Mesenchymal stem cell (in vitro differentiated cells and primary cell): ENCODE measurements around the gene PHF19.

Experiments used
- DNase-seq: peaks from one replicate; pipeline ENCODE4 v3.0.0-alpha.2; 2013
- H2AFZ ChIP-seq: one replicate; pipeline ENCODE4 v1.6.1; 2013; ENCODE audit warnings: low read depth, mild to moderate bottlenecking, control low read depth, inconsistent platforms, low read length, moderate library complexity
- H2AK5ac ChIP-seq: 2 replicates; pipeline ENCODE4 v1.6.1; 2013; ENCODE audit warnings: low read length, moderate library complexity, mild to moderate bottlenecking, inconsistent platforms; ENCODE audit not compliant: severe bottlenecking
- H2BK120ac ChIP-seq: one replicate; pipeline ENCODE4 v1.6.1; 2013; ENCODE audit warnings: low read depth, mild to moderate bottlenecking, inconsistent platforms, low read length, moderate library complexity
- H2BK12ac ChIP-seq, 2 experiments: one replicate each; pipeline ENCODE4 v1.6.1; 2013; ENCODE audit warnings: inconsistent platforms in 2 of 2, low read length in 2 of 2, mild to moderate bottlenecking in 2 of 2, moderate library complexity in 2 of 2, control low read depth in 1 of 2
- H2BK15ac ChIP-seq: one replicate; pipeline ENCODE4 v1.6.1; 2013; ENCODE audit warnings: mild to moderate bottlenecking, low read depth, inconsistent platforms; ENCODE audit not compliant: poor library complexity, severe bottlenecking
- H2BK5ac ChIP-seq: 2 replicates; pipeline ENCODE4 v1.6.1; 2013; ENCODE audit warnings: low read depth, mild to moderate bottlenecking, low read length, control low read depth, inconsistent platforms; ENCODE audit not compliant: poor library complexity, severe bottlenecking
- H3K14ac ChIP-seq, 2 experiments: one replicate each; pipeline ENCODE4 v1.6.1; 2013; ENCODE audit warnings: inconsistent platforms in 2 of 2, low read length in 2 of 2, control low read depth in 1 of 2, mild to moderate bottlenecking in 1 of 2, moderate library complexity in 1 of 2
- H3K18ac ChIP-seq, 2 experiments: one replicate each; pipeline ENCODE4 v1.6.1; 2013; ENCODE audit warnings: inconsistent platforms in 2 of 2, low read length in 2 of 2, control low read depth in 1 of 2, low read depth in 1 of 2, mild to moderate bottlenecking in 1 of 2
- H3K23ac ChIP-seq, 2 experiments: one replicate each; pipeline ENCODE4 v1.6.1; 2013; ENCODE audit warnings: inconsistent platforms in 2 of 2, low read length in 2 of 2, mild to moderate bottlenecking in 2 of 2, moderate library complexity in 2 of 2, control low read depth in 1 of 2
- H3K27ac ChIP-seq: 2 replicates; pipeline ENCODE4 v1.5.1; 2013; ENCODE audit warnings: mild to moderate bottlenecking, moderate library complexity, low read length, control low read depth, inconsistent platforms; ENCODE audit not compliant: poor library complexity, severe bottlenecking
- H3K27me3 ChIP-seq, 2 experiments: 2 replicates each; pipeline versions ENCODE4 v1.6.1 to v1.7.0; 2013; ENCODE audit warnings: low read length in 2 of 2, mild to moderate bottlenecking in 2 of 2, moderate library complexity in 2 of 2, control low read depth in 1 of 2, inconsistent platforms in 1 of 2; ENCODE audit not compliant: control insufficient read depth in 1 of 2, insufficient read depth in 1 of 2
- H3K36me3 ChIP-seq, 2 experiments: 2 replicates each; pipeline versions ENCODE4 v1.6.1 to v1.7.0; 2013; ENCODE audit warnings: low read length in 2 of 2, control low read depth in 1 of 2, inconsistent platforms in 1 of 2, low read depth in 1 of 2, mild to moderate bottlenecking in 1 of 2; ENCODE audit not compliant: insufficient read depth in 2 of 2, control insufficient read depth in 1 of 2
- H3K4ac ChIP-seq, 2 experiments: one replicate each; pipeline ENCODE4 v1.6.1; 2013; ENCODE audit warnings: inconsistent platforms in 2 of 2, low read length in 2 of 2, mild to moderate bottlenecking in 2 of 2, moderate library complexity in 2 of 2, control low read depth in 1 of 2, low read depth in 1 of 2
- H3K4me1 ChIP-seq: 2 replicates; pipeline ENCODE4 v1.6.1; 2013; ENCODE audit warnings: low read depth, low read length, control low read depth; ENCODE audit not compliant: control insufficient read depth, insufficient read depth
- H3K4me2 ChIP-seq: 2 replicates; pipeline ENCODE4 v1.6.1; 2013; ENCODE audit warnings: low read length, mild to moderate bottlenecking, inconsistent platforms; ENCODE audit not compliant: poor library complexity, severe bottlenecking
- H3K4me3 ChIP-seq, 2 experiments: 2 replicates each; pipeline versions ENCODE4 v1.5.1 to v1.7.0; 2013; ENCODE audit warnings: low read length in 2 of 2, mild to moderate bottlenecking in 2 of 2, control low read depth in 1 of 2, low read depth in 1 of 2; ENCODE audit not compliant: insufficient read depth in 1 of 2
- H3K79me1 ChIP-seq: replicated peaks from 2 replicates; pipeline ENCODE4 v1.6.1; 2013; ENCODE audit warnings: mild to moderate bottlenecking, control low read depth, low read length, inconsistent platforms; ENCODE audit not compliant: poor library complexity, severe bottlenecking
- H3K9ac ChIP-seq: 2 replicates; pipeline ENCODE4 v1.7.0; 2013; ENCODE audit warnings: mild to moderate bottlenecking, low read length, moderate library complexity
- H3K9me3 ChIP-seq: 2 replicates; pipeline ENCODE4 v1.7.0; 2013; ENCODE audit warnings: mild to moderate bottlenecking, low read length; ENCODE audit not compliant: control insufficient read depth
- H4K8ac ChIP-seq: one replicate; pipeline ENCODE4 v1.6.1; 2013; ENCODE audit warnings: inconsistent platforms, mild to moderate bottlenecking, low read length, moderate library complexity
- H4K91ac ChIP-seq: one replicate; pipeline ENCODE4 v1.6.1; 2013; ENCODE audit warnings: mild to moderate bottlenecking, low read length, inconsistent platforms
- WGBS: methylation state at CpG from one replicate; pipeline ENCODE4 v1.1.7; 2013; ENCODE audit warnings: mixed read lengths; 5-methylcytosine and 5-hydroxymethylcytosine counted together

PHF19 gene

DNA sequence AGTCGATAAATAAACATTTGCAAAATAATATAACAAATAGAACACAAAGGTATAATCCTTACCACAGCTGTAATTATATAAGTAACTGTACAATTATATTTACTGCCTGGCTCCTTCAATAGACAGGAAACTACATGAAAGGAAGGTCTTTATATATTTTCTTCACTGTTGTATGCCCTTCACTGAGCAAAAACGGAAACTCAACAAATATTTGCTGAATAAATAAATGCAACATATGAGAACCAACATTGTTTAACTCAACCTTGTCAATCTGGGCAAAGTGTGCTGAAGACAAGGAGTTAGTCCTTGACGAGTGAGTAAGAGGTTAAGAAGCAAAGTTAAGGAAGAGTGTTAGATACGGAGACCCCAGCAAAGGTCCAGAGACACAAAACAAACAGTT lies 56.9 kb downstream of the PHF19 start:
- Histone ChIP-seq H3K27me3 (no peaks in the 10 kb centered on the region), H3K36me3 (peaks cover 19 to 98% of the 10 kb centered on the region in 2 experiments)
- no peak for DNase-seq

GRCh38 chr9:120818595-120818994 lies 58.4 kb downstream of the PHF19 start:
- Histone ChIP-seq H3K27ac (no peak overlapping the region), H3K4me2 (no peak overlapping the region), H3K9ac (no peak overlapping the region), H2BK120ac (no peak overlapping the region), H3K4me1 (no peaks in the 10 kb centered on the region), H2BK12ac (no peak overlapping the region), H4K8ac (no peak overlapping the region), H3K36me3 (peaks cover 22 to 88% of the 10 kb centered on the region in 2 experiments), H3K27me3 (no peaks in the 10 kb centered on the region), H3K9me3 (no peaks in the 10 kb centered on the region), H3K4ac (no peak overlapping the region), H2BK15ac (no peak overlapping the region), H2AK5ac (no peak overlapping the region), H2AFZ (no peak overlapping the region), H2BK5ac (no peak overlapping the region), H3K18ac (no peak overlapping the region), H4K91ac (no peak overlapping the region), H3K4me3 (no peak overlapping the region), H3K79me1 (peaks cover 4% of the 10 kb centered on the region), H3K23ac (no peak overlapping the region), H3K14ac (no peak overlapping the region)
- no peak for DNase-seq
- WGBS = no CpG with 5 or more reads among the region's 1 CpG

More for the DNA sequence above, 56.9 kb downstream of the PHF19 start:
- no peak overlapping the region for H4K8ac ChIP-seq
- H2BK15ac ChIP-seq = no peak overlapping the region
- no peak overlapping the region for H2BK5ac ChIP-seq
- no peaks in the 10 kb centered on the region for H3K4me1 ChIP-seq
- H3K14ac ChIP-seq = no peak overlapping the region
- H3K4me2 ChIP-seq = no peak overlapping the region
- H3K23ac ChIP-seq = no peak overlapping the region
- over 99% methylated on average over 3 of the region's 4 CpGs for WGBS
- no peak overlapping the region for H2AK5ac ChIP-seq
- no peak overlapping the region for H3K4ac ChIP-seq
- H3K27ac ChIP-seq = no peak overlapping the region
- H2BK12ac ChIP-seq = no peak overlapping the region
- peaks cover 7% of the 10 kb centered on the region for H3K79me1 ChIP-seq
- no peaks in the 10 kb centered on the region for H3K9me3 ChIP-seq
- H2AFZ ChIP-seq = no peak overlapping the region
- H3K9ac ChIP-seq = no peak overlapping the region
- no peak overlapping the region for H3K4me3 ChIP-seq
- H3K18ac ChIP-seq = no peak overlapping the region
- H2BK120ac ChIP-seq = no peak overlapping the region
- H4K91ac ChIP-seq = no peak overlapping the region

GRCh38 chr9:120815075-120815474 lies 61.9 kb downstream of the PHF19 start:
- H3K9me3 ChIP-seq = no peaks in the 10 kb centered on the region
- H3K4me1 ChIP-seq = no peaks in the 10 kb centered on the region
- no peak overlapping the region for H2AK5ac ChIP-seq
- H3K9ac ChIP-seq = no peak overlapping the region
- H3K23ac ChIP-seq = no peak overlapping the region
- no peak overlapping the region for H4K91ac ChIP-seq
- DNase-seq = no peak
- H3K4me2 ChIP-seq = no peak overlapping the region
- no peaks in the 10 kb centered on the region for H3K27me3 ChIP-seq
- no peak overlapping the region for H2BK12ac ChIP-seq
- no peak overlapping the region for H2BK120ac ChIP-seq
- H3K4me3 ChIP-seq = no peak overlapping the region
- H4K8ac ChIP-seq = no peak overlapping the region
- WGBS = 100% methylated on average over 4 of the region's 4 CpGs
- no peak overlapping the region for H2BK15ac ChIP-seq
- peaks cover 14 to 55% of the 10 kb centered on the region in 2 experiments for H3K36me3 ChIP-seq
- no peak overlapping the region for H3K14ac ChIP-seq
- H3K27ac ChIP-seq = no peak overlapping the region
- H3K18ac ChIP-seq = no peak overlapping the region
- H3K79me1 ChIP-seq = no peaks in the 10 kb centered on the region
- no peak overlapping the region for H2AFZ ChIP-seq
- no peak overlapping the region for H2BK5ac ChIP-seq
- no peak overlapping the region for H3K4ac ChIP-seq

- Histone ChIP-seq H2BK120ac (no peak overlapping the region), H3K36me3 (peaks cover 0 to 3% of the 10 kb centered on the region in 2 experiments), H3K27ac (no peak overlapping the region), H2BK15ac (no peak overlapping the region), H2BK5ac (no peak overlapping the region), H3K27me3 (no peaks in the 10 kb centered on the region), H3K23ac (no peak overlapping the region), H3K79me1 (no peaks in the 10 kb centered on the region), H3K9me3 (peaks cover 39% of the 10 kb centered on the region), H2AFZ (no peak overlapping the region), H3K4me3 (no peak overlapping the region), H2AK5ac (no peak overlapping the region), H3K4ac (no peak overlapping the region), H4K8ac (no peak overlapping the region), H2BK12ac (no peak overlapping the region), H4K91ac (no peak overlapping the region), H3K14ac (no peak overlapping the region), H3K9ac (no peak overlapping the region), H3K4me2 (no peak overlapping the region), H3K18ac (no peak overlapping the region), H3K4me1 (no peaks in the 10 kb centered on the region)
- no peak for DNase-seq
Measured at GRCh38 chr9:120808931-120809330, 68.1 kb downstream of the PHF19 start.
